H1 (cell line): ENCODE data around the gene CLEC10A. TPM values are rescaled to one million over a fixed set of nuclear protein-coding genes. Genes with fewer than 3 reads are reported as not detected.

Source experiments
- CTCF ChIA-PET: fragments of 300-600 bp; sonication (Branson Sonifier 250); formaldehyde crosslinking; loops from one replicate; lab custom pipeline; 2021; ENCODE audit not compliant: partially characterized antibody; lab: Charles Lee
- POLR2A ChIA-PET: fragments of 300-600 bp; sonication (Branson Sonifier 250); formaldehyde crosslinking; loops from one replicate; lab custom pipeline; 2021; ENCODE audit warnings: inconsistent platforms; ENCODE audit not compliant: partially characterized antibody; lab: Charles Lee
- DNase-seq, 2 experiments: peaks; one replicate each; pipeline versions ENCODE4 v3.0.0 to v3.0.0-alpha.2; 2010 to 2022; ENCODE audit warnings: low spot score in 2 of 2, low read depth in 1 of 2, mixed read lengths in 1 of 2
- FAIRE-seq: peaks from 2 replicates; lab custom pipeline; 2011; peaks lifted over from hg19 to GRCh38; lab: Jason Lieb, UNC
- H2AFZ ChIP-seq: 2 replicates; pipeline ENCODE4 v1.8.1; 2012; ENCODE audit warnings: low read length, inconsistent platforms
- H2AK5ac ChIP-seq: 2 replicates; pipeline ENCODE4 v1.6.1; 2013; ENCODE audit warnings: low read depth, low read length
- H2BK120ac ChIP-seq: replicated peaks from 2 replicates; pipeline ENCODE3; 2013; ENCODE audit warnings: low read depth, low read length, inconsistent platforms
- H2BK12ac ChIP-seq: 2 replicates; pipeline ENCODE4 v1.6.1; 2013; ENCODE audit warnings: low read depth, low read length
- H2BK15ac ChIP-seq: 2 replicates; pipeline ENCODE4 v1.6.1; 2013; ENCODE audit warnings: low read length
- H2BK20ac ChIP-seq: 2 replicates; pipeline ENCODE4 v1.6.1; 2013; ENCODE audit warnings: low read length
- H2BK5ac ChIP-seq: 2 replicates; pipeline ENCODE4 v1.6.1; 2013; ENCODE audit warnings: low read depth, low read length
- H3K14ac ChIP-seq: 2 replicates; pipeline ENCODE4 v1.6.1; 2013; ENCODE audit warnings: inconsistent platforms; ENCODE audit not compliant: insufficient read length
- H3K18ac ChIP-seq: 2 replicates; pipeline ENCODE4 v1.6.1; 2013; ENCODE audit warnings: low read length; ENCODE audit errors: extremely low read depth
- H3K23ac ChIP-seq: 2 replicates; pipeline ENCODE4 v1.6.1; 2013; ENCODE audit warnings: inconsistent platforms; ENCODE audit not compliant: insufficient read length
- H3K23me2 ChIP-seq: 2 replicates; pipeline ENCODE4 v1.6.1; 2013; ENCODE audit warnings: low read depth, low read length
- H3K27ac ChIP-seq: 2 replicates; pipeline ENCODE4 v1.6.1; 2011; ENCODE audit warnings: low read depth, low read length, inconsistent platforms
- H3K27me3 ChIP-seq, 4 experiments: replicated peaks in 1 of 4; 1 replicate in 1 of 4; 2 replicates in 3 of 4; pipeline versions ENCODE4 v1.6.1 to v1.8.1; 2011 to 2013; ENCODE audit warnings: low read length in 3 of 4, mild to moderate bottlenecking in 3 of 4, inconsistent platforms in 2 of 4, mixed read lengths in 2 of 4, moderate library complexity in 1 of 4; ENCODE audit not compliant: control insufficient read depth in 3 of 4, insufficient read depth in 3 of 4; ENCODE audit errors: extremely low read depth in 1 of 4
- H3K36me3 ChIP-seq, 4 experiments: 2 replicates each; pipeline versions ENCODE4 v1.6.1 to v1.8.1; 2011 to 2013; ENCODE audit warnings: mild to moderate bottlenecking in 4 of 4, low read length in 3 of 4, moderate library complexity in 2 of 4, control low read depth in 1 of 4, inconsistent platforms in 1 of 4; ENCODE audit not compliant: insufficient read depth in 4 of 4, control insufficient read depth in 2 of 4
- H3K4ac ChIP-seq: replicated peaks from 2 replicates; pipeline ENCODE3; 2013; ENCODE audit warnings: low read length, low read depth, mixed read lengths, inconsistent platforms; ENCODE audit not compliant: insufficient read length
- H3K4me1 ChIP-seq, 4 experiments: replicated peaks in 1 of 4; 1 replicate in 1 of 4; 2 replicates in 3 of 4; pipeline versions ENCODE4 v1.6.1 to v1.8.1; 2011 to 2013; ENCODE audit warnings: low read length in 3 of 4, inconsistent platforms in 2 of 4, mixed read lengths in 1 of 4; ENCODE audit not compliant: insufficient read depth in 4 of 4, control insufficient read depth in 3 of 4
- H3K4me2 ChIP-seq, 2 experiments: 2 replicates each; pipeline versions ENCODE4 v1.6.1 to v1.8.1; 2011 to 2013; ENCODE audit warnings: low read depth in 2 of 2, low read length in 2 of 2, control low read depth in 1 of 2, inconsistent platforms in 1 of 2, mild to moderate bottlenecking in 1 of 2; ENCODE audit not compliant: insufficient read depth in 1 of 2
- H3K4me3 ChIP-seq, 4 experiments: fragments of 200-600, 300-600 bp in 1 of 4; sonication (generic), shearing (Covaris generic), sonication (Bioruptor Twin) in 1 of 4; 2 replicates each; pipeline versions ENCODE4 v1.5.1 to v1.8.1; 2011 to 2016; ENCODE audit warnings: low read length in 4 of 4, low read depth in 3 of 4, control low read depth in 2 of 4, inconsistent platforms in 2 of 4, mild to moderate bottlenecking in 2 of 4, mixed read lengths in 1 of 4, moderate library complexity in 1 of 4; ENCODE audit not compliant: insufficient read depth in 2 of 4; ENCODE audit errors: extremely low read depth in 1 of 4
- H3K56ac ChIP-seq: replicated peaks from 2 replicates; pipeline ENCODE3; 2013; ENCODE audit warnings: low read depth, mild to moderate bottlenecking, mixed read lengths, low read length, inconsistent platforms; ENCODE audit not compliant: insufficient read length
- H3K79me1 ChIP-seq: 2 replicates; pipeline ENCODE4 v1.6.1; 2013; ENCODE audit warnings: low read depth, low read length, control low read depth
- H3K79me2 ChIP-seq, 2 experiments: 2 replicates each; pipeline versions ENCODE4 v1.6.1 to v1.8.1; 2012 to 2013; ENCODE audit warnings: low read length in 2 of 2, mild to moderate bottlenecking in 2 of 2, inconsistent platforms in 1 of 2; ENCODE audit not compliant: insufficient read depth in 2 of 2, control insufficient read depth in 1 of 2
- H3K9ac ChIP-seq, 4 experiments: replicated peaks in 1 of 4; 1 replicate in 1 of 4; 2 replicates in 3 of 4; pipeline versions ENCODE4 v1.6.1 to v1.8.1; 2011 to 2013; ENCODE audit warnings: low read depth in 3 of 4, low read length in 3 of 4, control low read depth in 2 of 4, mild to moderate bottlenecking in 2 of 4, moderate library complexity in 2 of 4, inconsistent platforms in 1 of 4; ENCODE audit errors: extremely low read depth in 1 of 4
- H3K9me3 ChIP-seq, 2 experiments: 2 replicates each; pipeline versions ENCODE4 v1.6.1 to v1.8.1; 2012 to 2013; ENCODE audit warnings: mild to moderate bottlenecking in 2 of 2, moderate library complexity in 2 of 2, control low read depth in 1 of 2, inconsistent platforms in 1 of 2, low read depth in 1 of 2, low read length in 1 of 2, mixed read lengths in 1 of 2; ENCODE audit not compliant: insufficient read depth in 2 of 2
- H4K20me1 ChIP-seq, 2 experiments: replicated peaks in 1 of 2; 2 replicates each; pipeline versions ENCODE3 to v1.8.1; 2011 to 2013; ENCODE audit warnings: inconsistent platforms in 2 of 2, low read length in 2 of 2, mild to moderate bottlenecking in 1 of 2; ENCODE audit not compliant: insufficient read depth in 2 of 2, control insufficient read depth in 1 of 2
- H4K5ac ChIP-seq: 2 replicates; pipeline ENCODE4 v1.6.1; 2013; ENCODE audit warnings: low read length, low read depth, mixed read lengths, inconsistent platforms; ENCODE audit not compliant: insufficient read length
- H4K8ac ChIP-seq: 2 replicates; pipeline ENCODE4 v1.8.0; 2013; ENCODE audit warnings: mild to moderate bottlenecking, moderate library complexity, low read length, inconsistent platforms; ENCODE audit not compliant: insufficient read depth; ENCODE audit errors: extremely low read depth
- H4K91ac ChIP-seq: replicated peaks from 2 replicates; pipeline ENCODE3; 2013; ENCODE audit warnings: low read length, mixed read lengths, inconsistent platforms; ENCODE audit not compliant: insufficient read length
- CTBP2 ChIP-seq: IDR thresholded peaks from 2 replicates; pipeline ENCODE4 v1.7.0; 2011; ENCODE audit warnings: borderline replicate concordance, mild to moderate bottlenecking, moderate library complexity, mixed read lengths, low read length; ENCODE audit not compliant: insufficient read depth, insufficient read length
- E2F6 ChIP-seq: IDR thresholded peaks from 2 replicates; pipeline ENCODE4 v1.6.1; 2012; ENCODE audit warnings: inconsistent platforms
- KDM4A ChIP-seq: IDR thresholded peaks from one replicate; pipeline ENCODE4 v1.7.1; 2012; ENCODE audit warnings: low read depth, mild to moderate bottlenecking, moderate library complexity, low read length, inconsistent platforms; ENCODE audit not compliant: severe bottlenecking
- MAFK ChIP-seq: IDR thresholded peaks from 2 replicates; pipeline ENCODE4 v1.6.1; 2012; ENCODE audit warnings: low read depth, mild to moderate bottlenecking, improper control_type of control experiment, low read length
- MAX ChIP-seq: IDR thresholded peaks from 2 replicates; pipeline ENCODE4 v1.6.1; 2012; ENCODE audit warnings: inconsistent platforms
- RNF2 ChIP-seq: fragments of 200-900, 300-1000 bp; sonication (generic); IDR thresholded peaks from 2 replicates; pipeline ENCODE4 v1.7.1; 2016; ENCODE audit warnings: borderline replicate concordance, low read depth, mild to moderate bottlenecking, antibody characterized with exemption, low read length; ENCODE audit not compliant: poor library complexity, severe bottlenecking; ENCODE audit errors: missing control alignments
- SP2 ChIP-seq: IDR thresholded peaks from 2 replicates; pipeline ENCODE4 v1.6.1; 2012; ENCODE audit warnings: mild to moderate bottlenecking, low read length, inconsistent platforms
- SUZ12 ChIP-seq: fragments of 200-600 bp; sonication (generic); IDR thresholded peaks from 2 replicates; pipeline ENCODE4 v1.6.1; 2012; ENCODE audit warnings: mild to moderate bottlenecking, inconsistent platforms, low read length, moderate library complexity, mixed read lengths
- WGBS, 2 experiments: shearing (Covaris generic) in 1 of 2; methylation state at CpG; one replicate each; pipeline versions ENCODE4 v1.1.6 to v1.1.7; 2013 to 2015; ENCODE audit warnings: low lambda C conversion rate in 2 of 2, mixed read lengths in 2 of 2, inconsistent platforms in 1 of 2, low coverage in 1 of 2, missing lambda C conversion rate in 1 of 2; ENCODE audit not compliant: insufficient replicate concordance in 2 of 2, insufficient coverage in 1 of 2, insufficient read length in 1 of 2; ENCODE audit errors: extremely low coverage in 1 of 2, missing lambda C conversion rate in 1 of 2; 5-methylcytosine and 5-hydroxymethylcytosine counted together
- polyA plus RNA-seq, 7 experiments: library from polyadenylated mRNA; depleted of rRNA in 3 of 7; stranded (reverse) in 5 of 7; unstranded in 2 of 7; fragments of >200 nt in 5 of 7; fragments of 200-250 nt in 2 of 7; gene quantifications; 1 replicate in 5 of 7; 2 replicates in 1 of 7; 4 replicates in 1 of 7; pipeline versions ENCODE4 v1.2.1 to v1.2.3, GENCODE V29; 2011 to 2013; ENCODE audit warnings: missing spikeins in 2 of 7, mixed read lengths in 2 of 7
- total RNA-seq: library from RNA; stranded (reverse); fragmentation: NEBNext Ultra II Directional; extraction: Animal tissue kit (Norgen Biotek cat#: 25700); gene quantifications from 2 replicates; pipeline ENCODE4 v1.2.1, GENCODE V29; 2021

CLEC10A gene
- total and polyA plus RNA-seq, 2 of the 8 experiments (the other 6 are each of a cell fraction or from before 2014, with no cell fraction given), result not detected

GRCh38 chr17:7043497-7044198 lies 36.4 kb downstream of the CLEC10A start, which contains the start of gene SLC16A11:
Gene SLC16A11 (minus strand): TSS chr17:7044092. CDS start chr17:7043513, 579 bp downstream.
- Histone ChIP-seq H3K27ac (no peak within 1 kb of the TSS), H3K4me3 (peak within 1 kb of the TSS; percentile 37 to 66 (median 47)), H3K56ac (peak within 1 kb of the TSS; percentile 7), H2BK120ac (no peak within 1 kb of the TSS), H2AFZ (peak within 1 kb of the TSS; percentile 37; the same call in 1 of the 2 replicates), H3K9ac (no peak within 1 kb of the TSS), H2AK5ac (no peak within 1 kb of the TSS), H3K4me2 (peak within 1 kb of the TSS; percentile 93 to 94), H3K79me2 (no peaks in the 10 kb centered on the region), H3K9me3 (no peaks in the 10 kb centered on the region), H2BK12ac (no peak within 1 kb of the TSS), H3K23me2 (peaks cover 32% of the 10 kb centered on the region; the same call in 1 of the 2 replicates), H2BK15ac (peak within 1 kb of the TSS; percentile 46; the same call in 1 of the 2 replicates), H3K4ac (peak within 1 kb of the TSS; percentile 66), H4K8ac (peak within 1 kb of the TSS; percentile 87), H2BK5ac (no peak within 1 kb of the TSS), H3K79me1 (no peaks in the 10 kb centered on the region), H4K20me1 (peaks cover 0 to 9% of the 10 kb centered on the region in 2 experiments), H3K27me3 (peaks cover 3 to 33% (median 32%) of the 10 kb centered on the region in 4 experiments), H4K91ac (no peak within 1 kb of the TSS), H3K18ac (peak within 1 kb of the TSS; percentile 71), H3K36me3 (no peaks in the 10 kb centered on the region), H3K23ac (no peak within 1 kb of the TSS), H3K14ac (no peak within 1 kb of the TSS), H2BK20ac (no peak within 1 kb of the TSS), H3K4me1 (peaks cover 0 to 18% (median 17%) of the 10 kb centered on the region in 4 experiments; a peak in 6 of 7 replicates), H4K5ac (no peak within 1 kb of the TSS)
- 5% methylated on average over 25 of the region's 58 CpGs; no CpG with 5 or more reads in 1 of the 2 experiments for WGBS, 2 experiments
- DNase-seq (peak in 1 of 2 experiments; percentile 75), FAIRE-seq (no peak)
- TF ChIP-seq RNF2 (peak; percentile 32), CTBP2 (peak; percentile 42), SP2 (no peak), MAX (peak; percentile 49; the same call in 1 of the 2 replicates), SUZ12 (0 out of 2 replicates have a peak, but pooled peaks have one; percentile 46), MAFK (no peak), E2F6 (0 out of 2 replicates have a peak, but pooled peaks have one; percentile 5), KDM4A (peak; percentile 38)
- ChIA-PET CTCF (interaction anchor here (0.8 to 17.5 kb wide), 8 partner anchors 11 to 171 kb away, joined by 3 to 434 read pairs (median 24); partner anchors contain the start of gene ASGR1), POLR2A (interaction anchor here (0.6 to 3.0 kb wide), 3 partner anchors 20 to 195 kb away, joined by 3 to 13 read pairs (median 4); partner anchors contain the start of gene PHF23)
